GM19351 (cell line): ENCODE data around the gene ZC3H12C.
A peak's percentile ranks its signal among the peaks of the same experiment; 100 is the strongest.
"Not testable (repeated sequence)": the region's sequence is repeated elsewhere in the genome, so short reads cannot be mapped to it uniquely, and the experiment has no call there.

ENCODE experiments used
- ATAC-seq: cut with Tn5 transposase; IDR thresholded peaks from one replicate; pipeline ENCODE4 v1.9.1; 2021; ENCODE audit warnings: mild to moderate bottlenecking, moderate library complexity; ENCODE audit not compliant: unreplicated experiment

Gene ZC3H12C

GRCh38 chr11:110176366-110177085 is 83.3 kb downstream of the ZC3H12C start:
- ATAC-seq = no peak

- no peak for ATAC-seq
Observed at GRCh38 chr11:110177086-110177456, 83.9 kb downstream of the ZC3H12C start.

- ATAC-seq = no peak
Observed at GRCh38 chr11:110179064-110179463, 85.9 kb downstream of the ZC3H12C start.

- ATAC-seq = no peak
Observed at GRCh38 chr11:110182886-110183285, 89.7 kb downstream of the ZC3H12C start.

GRCh38 chr11:110184456-110184855 is 91.3 kb downstream of the ZC3H12C start:
- ATAC-seq = no peak

GRCh38 chr11:110185121-110185591 is 92.0 kb downstream of the ZC3H12C start:
- no peak for ATAC-seq

- ATAC-seq = no peak
Observed at GRCh38 chr11:110185599-110185998, 92.4 kb downstream of the ZC3H12C start.

- no peak for ATAC-seq
Observed at GRCh38 chr11:110186456-110186855, 93.3 kb downstream of the ZC3H12C start.

GRCh38 chr11:110186867-110187266 is 93.7 kb downstream of the ZC3H12C start:
- no peak for ATAC-seq

GRCh38 chr11:110187731-110188130 is 94.5 kb downstream of the ZC3H12C start:
- no peak for ATAC-seq

- ATAC-seq = no peak
Observed at GRCh38 chr11:110190885-110191284, 97.7 kb downstream of the ZC3H12C start.

GRCh38 chr11:110192604-110193282 is 99.6 kb downstream of the ZC3H12C start:
- ATAC-seq = peak; percentile 83

- not testable (repeated sequence) for ATAC-seq
Observed at GRCh38 chr11:110194211-110194766, 101.1 kb downstream of the ZC3H12C start.

- ATAC-seq = no peak
Observed at GRCh38 chr11:110196241-110196754, 103.1 kb downstream of the ZC3H12C start.

- ATAC-seq = no peak
Observed at GRCh38 chr11:110196884-110197420, 103.8 kb downstream of the ZC3H12C start.

GRCh38 chr11:110198031-110198729 is 105.0 kb downstream of the ZC3H12C start:
- ATAC-seq = no peak

- no peak for ATAC-seq
Observed at GRCh38 chr11:110199184-110199981, 106.2 kb downstream of the ZC3H12C start.

GRCh38 chr11:110200241-110200640 is 107.0 kb downstream of the ZC3H12C start:
- ATAC-seq = no peak

- ATAC-seq = no peak
Observed at GRCh38 chr11:110200836-110201235, 107.6 kb downstream of the ZC3H12C start.

GRCh38 chr11:110207123-110207522 is 113.9 kb downstream of the ZC3H12C start:
- ATAC-seq = no peak
